HepG2 (cell line): Measurements from ENCODE around the gene VAT1L. TPM values are rescaled to one million over a fixed set of nuclear protein-coding genes. Genes with fewer than 3 reads are reported as not detected.

ENCODE experiments used
- DNMT1 ChIP-seq: sonication (generic); formaldehyde crosslinking; IDR thresholded peaks from 2 replicates; pipeline ENCODE4 v1.5.1; 2020; ENCODE audit warnings: mild to moderate bottlenecking, missing genetic modification reagents
- ELF1 ChIP-seq: sonication (generic); formaldehyde crosslinking; IDR thresholded peaks from 2 replicates; pipeline ENCODE4 v1.4.0; 2020; ENCODE audit warnings: missing genetic modification reagents
- EZH2 ChIP-seq: conservative IDR thresholded peaks from 2 replicates; pipeline ENCODE4 v1.6.1; 2012; ENCODE audit warnings: mild to moderate bottlenecking, low read depth, low read length, moderate library complexity
- FOXA3 ChIP-seq: IDR thresholded peaks from 2 replicates; pipeline ENCODE4 v1.6.1; 2016; ENCODE audit warnings: missing genetic modification reagents, missing compliant biosample characterization
- FOXK2 ChIP-seq: fragments of 450-650 bp; IDR thresholded peaks from 2 replicates; pipeline ENCODE4 v1.6.1; 2016
- GZF1 ChIP-seq: sonication (generic); formaldehyde crosslinking; IDR thresholded peaks from 2 replicates; pipeline ENCODE4 v1.5.1; 2020; ENCODE audit warnings: mild to moderate bottlenecking, missing genetic modification reagents
- HES4 ChIP-seq: sonication (generic); formaldehyde crosslinking; IDR thresholded peaks from 2 replicates; pipeline ENCODE4 v1.9.0; 2021; ENCODE audit warnings: mild to moderate bottlenecking, missing genetic modification reagents, borderline replicate concordance
- SP4 ChIP-seq: sonication (generic); formaldehyde crosslinking; IDR thresholded peaks from 2 replicates; pipeline ENCODE4 v1.8.1; 2023; ENCODE audit warnings: mild to moderate bottlenecking, missing genetic modification reagents
- SP5 ChIP-seq: IDR thresholded peaks from 2 replicates; pipeline ENCODE4 v1.6.1; 2016; ENCODE audit warnings: low read depth, borderline replicate concordance
- SRF ChIP-seq: IDR thresholded peaks from 2 replicates; pipeline ENCODE4 v1.6.1; 2011; ENCODE audit warnings: mild to moderate bottlenecking, low read depth, low read length, moderate library complexity
- YY1 ChIP-seq: IDR thresholded peaks from 2 replicates; pipeline ENCODE4 v1.6.1; 2011; ENCODE audit warnings: low read length, low read depth, moderate library complexity, mild to moderate bottlenecking; ENCODE audit not compliant: insufficient read depth, insufficient replicate concordance
- ZNF235 ChIP-seq: sonication (generic); formaldehyde crosslinking; IDR thresholded peaks from 2 replicates; pipeline ENCODE4 v1.8.1; 2023; ENCODE audit warnings: mild to moderate bottlenecking, missing genetic modification reagents, borderline replicate concordance
- ZNF501 ChIP-seq: sonication (generic); formaldehyde crosslinking; IDR thresholded peaks from 2 replicates; pipeline ENCODE4 v1.5.1; 2020; ENCODE audit warnings: mild to moderate bottlenecking, moderate library complexity, missing genetic modification reagents
- ZNF687 ChIP-seq: sonication (generic); formaldehyde crosslinking; IDR thresholded peaks from 2 replicates; pipeline ENCODE4 v1.5.1; 2020; ENCODE audit warnings: mild to moderate bottlenecking, missing genetic modification reagents, moderate library complexity
- ZNF781 ChIP-seq: sonication (generic); formaldehyde crosslinking; IDR thresholded peaks from 2 replicates; pipeline ENCODE4 v1.5.1; 2020; ENCODE audit warnings: borderline replicate concordance, mild to moderate bottlenecking, missing genetic modification reagents; ENCODE audit errors: not compliant biosample characterization
- polyA plus RNA-seq, 8 experiments: library from polyadenylated mRNA; depleted of rRNA in 3 of 8; stranded (reverse) in 7 of 8; unstranded in 1 of 8; fragments of >200 nt; fragmentation: Illumina TruSeq in 4 of 8; extraction: Trizol in 4 of 8; gene quantifications; 2 replicates each; pipeline versions ENCODE4 v1.2.1 to v1.2.3, GENCODE V29; 2011 to 2016; ENCODE audit warnings: low read depth in 4 of 8, missing spikeins in 1 of 8, mixed read lengths in 1 of 8; ENCODE audit not compliant: insufficient read depth in 1 of 8
- total RNA-seq, 5 experiments: library from RNA; depleted of rRNA; stranded (reverse); fragments of >200 nt; fragmentation: Illumina TruSeq; extraction: Trizol; gene quantifications; 2 replicates each; pipeline ENCODE4 v1.2.3, GENCODE V29; 2016; ENCODE audit warnings: low read depth in 1 of 5
- TF ChIP-seq, protein P1 (sequence below): sonication (generic); formaldehyde crosslinking; IDR thresholded peaks from 2 replicates; pipeline ENCODE4 v1.4.0; 2020; ENCODE audit warnings: missing genetic modification reagents
- TF ChIP-seq, protein P2 (sequence below): sonication (generic); formaldehyde crosslinking; IDR thresholded peaks from 2 replicates; pipeline ENCODE4 v1.5.0; 2020; ENCODE audit warnings: missing genetic modification reagents, mild to moderate bottlenecking, borderline replicate concordance
- TF ChIP-seq, protein P3 (sequence below): sonication (generic); formaldehyde crosslinking; IDR thresholded peaks from 2 replicates; pipeline ENCODE4 v1.5.0; 2020; ENCODE audit warnings: mild to moderate bottlenecking, missing genetic modification reagents, moderate library complexity

The VAT1L gene
- total and polyA plus RNA-seq, 2 of the 13 experiments (the other 11 are each of a cell fraction or from before 2014, with no cell fraction given): not detected

DNA sequence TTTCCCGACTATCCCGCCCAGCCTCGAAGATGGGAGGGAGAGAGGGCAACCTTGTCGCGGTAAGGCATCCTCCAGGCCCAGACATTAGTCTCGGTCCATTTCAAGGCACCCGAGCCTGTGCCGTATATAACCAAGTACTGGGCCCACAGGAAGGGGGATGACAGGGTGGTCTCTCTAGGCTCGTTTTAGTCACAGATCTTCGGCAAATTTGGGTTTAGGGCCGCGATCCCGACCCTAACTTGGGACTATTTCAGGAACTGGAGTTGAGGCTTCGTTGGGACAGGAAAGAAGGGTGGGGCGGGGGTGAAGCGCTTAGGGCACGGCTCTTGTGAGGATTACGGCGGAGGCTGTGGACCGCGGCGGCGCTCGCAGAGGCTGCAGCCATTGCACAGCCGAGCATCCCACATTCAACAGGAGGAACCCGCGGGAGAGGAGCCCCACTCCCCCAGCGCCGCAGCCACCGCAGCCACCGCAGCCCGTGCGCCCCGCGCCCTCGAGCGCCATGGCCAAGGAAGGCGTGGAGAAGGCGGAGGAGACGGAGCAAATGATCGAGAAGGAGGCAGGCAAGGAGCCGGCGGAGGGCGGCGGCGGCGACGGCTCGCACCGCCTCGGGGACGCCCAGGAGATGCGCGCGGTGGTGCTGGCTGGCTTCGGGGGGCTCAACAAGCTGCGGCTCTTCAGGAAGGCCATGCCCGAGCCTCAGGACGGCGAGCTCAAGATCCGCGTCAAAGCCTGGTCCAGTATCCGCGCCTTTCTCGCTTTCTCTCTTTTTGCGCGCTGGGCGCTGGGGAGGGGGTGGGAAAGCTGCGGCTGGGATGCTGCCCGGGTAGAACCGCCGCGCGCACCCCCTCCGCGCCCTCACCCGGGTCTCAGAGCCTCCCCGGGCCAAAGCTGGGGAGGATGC, at the start of gene VAT1L (continued):
- TF ChIP-seq, protein P1, sequence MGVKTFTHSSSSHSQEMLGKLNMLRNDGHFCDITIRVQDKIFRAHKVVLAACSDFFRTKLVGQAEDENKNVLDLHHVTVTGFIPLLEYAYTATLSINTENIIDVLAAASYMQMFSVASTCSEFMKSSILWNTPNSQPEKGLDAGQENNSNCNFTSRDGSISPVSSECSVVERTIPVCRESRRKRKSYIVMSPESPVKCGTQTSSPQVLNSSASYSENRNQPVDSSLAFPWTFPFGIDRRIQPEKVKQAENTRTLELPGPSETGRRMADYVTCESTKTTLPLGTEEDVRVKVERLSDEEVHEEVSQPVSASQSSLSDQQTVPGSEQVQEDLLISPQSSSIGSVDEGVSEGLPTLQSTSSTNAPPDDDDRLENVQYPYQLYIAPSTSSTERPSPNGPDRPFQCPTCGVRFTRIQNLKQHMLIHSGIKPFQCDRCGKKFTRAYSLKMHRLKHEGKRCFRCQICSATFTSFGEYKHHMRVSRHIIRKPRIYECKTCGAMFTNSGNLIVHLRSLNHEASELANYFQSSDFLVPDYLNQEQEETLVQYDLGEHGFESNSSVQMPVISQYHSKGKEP: no peak
- no peak for TF ChIP-seq FOXA3 (CRISPR knock-in tag)
- 0 out of 2 replicates have a peak, but pooled peaks have one; percentile 62 for TF ChIP-seq DNMT1
- TF ChIP-seq HES4 (CRISPR knock-in tag): 0 out of 2 replicates have a peak, but pooled peaks have one; percentile 51
- 0 out of 2 replicates have a peak, but pooled peaks have one; percentile 26 for TF ChIP-seq SP4 (CRISPR knock-in tag)
- peak; percentile 64; the same call in 1 of the 2 replicates for TF ChIP-seq SRF
- TF ChIP-seq ZNF235: peak; percentile 48; the same call in 1 of the 2 replicates
- TF ChIP-seq YY1: peak; percentile 78
- TF ChIP-seq, protein P2, sequence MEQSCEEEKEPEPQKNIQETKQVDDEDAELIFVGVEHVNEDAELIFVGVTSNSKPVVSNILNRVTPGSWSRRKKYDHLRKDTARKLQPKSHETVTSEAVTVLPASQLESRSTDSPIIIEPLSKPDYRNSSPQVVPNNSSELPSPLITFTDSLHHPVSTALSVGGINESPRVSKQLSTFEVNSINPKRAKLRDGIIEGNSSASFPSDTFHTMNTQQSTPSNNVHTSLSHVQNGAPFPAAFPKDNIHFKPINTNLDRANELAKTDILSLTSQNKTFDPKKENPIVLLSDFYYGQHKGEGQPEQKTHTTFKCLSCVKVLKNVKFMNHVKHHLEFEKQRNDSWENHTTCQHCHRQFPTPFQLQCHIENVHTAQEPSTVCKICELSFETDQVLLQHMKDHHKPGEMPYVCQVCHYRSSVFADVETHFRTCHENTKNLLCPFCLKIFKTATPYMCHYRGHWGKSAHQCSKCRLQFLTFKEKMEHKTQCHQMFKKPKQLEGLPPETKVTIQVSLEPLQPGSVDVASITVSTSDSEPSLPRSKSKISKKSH (CRISPR knock-in tag): 0 out of 2 replicates have a peak, but pooled peaks have one; percentile 52
- peak; percentile 100 for TF ChIP-seq GZF1
- TF ChIP-seq SP5 (CRISPR knock-in tag): no peak
- TF ChIP-seq ELF1 (CRISPR knock-in tag): 0 out of 2 replicates have a peak, but pooled peaks have one; percentile 10
- TF ChIP-seq ZNF781: peak; percentile 66
- TF ChIP-seq, protein P3, sequence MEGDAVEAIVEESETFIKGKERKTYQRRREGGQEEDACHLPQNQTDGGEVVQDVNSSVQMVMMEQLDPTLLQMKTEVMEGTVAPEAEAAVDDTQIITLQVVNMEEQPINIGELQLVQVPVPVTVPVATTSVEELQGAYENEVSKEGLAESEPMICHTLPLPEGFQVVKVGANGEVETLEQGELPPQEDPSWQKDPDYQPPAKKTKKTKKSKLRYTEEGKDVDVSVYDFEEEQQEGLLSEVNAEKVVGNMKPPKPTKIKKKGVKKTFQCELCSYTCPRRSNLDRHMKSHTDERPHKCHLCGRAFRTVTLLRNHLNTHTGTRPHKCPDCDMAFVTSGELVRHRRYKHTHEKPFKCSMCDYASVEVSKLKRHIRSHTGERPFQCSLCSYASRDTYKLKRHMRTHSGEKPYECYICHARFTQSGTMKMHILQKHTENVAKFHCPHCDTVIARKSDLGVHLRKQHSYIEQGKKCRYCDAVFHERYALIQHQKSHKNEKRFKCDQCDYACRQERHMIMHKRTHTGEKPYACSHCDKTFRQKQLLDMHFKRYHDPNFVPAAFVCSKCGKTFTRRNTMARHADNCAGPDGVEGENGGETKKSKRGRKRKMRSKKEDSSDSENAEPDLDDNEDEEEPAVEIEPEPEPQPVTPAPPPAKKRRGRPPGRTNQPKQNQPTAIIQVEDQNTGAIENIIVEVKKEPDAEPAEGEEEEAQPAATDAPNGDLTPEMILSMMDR: peak; percentile 11; the same call in 1 of the 2 replicates
- no peak for TF ChIP-seq FOXK2
- peak; percentile 91 for TF ChIP-seq EZH2
- TF ChIP-seq ZNF687: peak; percentile 18; the same call in 1 of the 2 replicates
- TF ChIP-seq ZNF501 (CRISPR knock-in tag): 0 out of 2 replicates have a peak, but pooled peaks have one; percentile 41
